Naive thymus-derived CD8-positive, alpha-beta T cell (primary cell): ENCODE results near the gene RGS6. TPM values are rescaled to one million over a fixed set of nuclear protein-coding genes. Genes with fewer than 3 reads are reported as not detected.

ENCODE experiments used
- ATAC-seq, 2 donors: fragments of 150-1000 bp; cut with Tn5 transposase in 1 of 2; sonication (Bioruptor Pico), chemical (Tn5 transposase) in 1 of 2; 1 replicate in 1 of 2; 2 replicates in 1 of 2; pipeline ENCODE4 v1.10.0; 2021; ENCODE audit warnings: mild to moderate bottlenecking in 2 of 2, moderate library complexity in 2 of 2
- POLR2A ChIA-PET: fragments of 350-600 bp; sonication (Branson Sonifier 250); formaldehyde crosslinking; loops from one replicate; lab custom pipeline; 2021; ENCODE audit warnings: antibody characterized with exemption; lab: Charles Lee
- DNase-seq, 10 donors: peaks; one replicate each; pipeline versions ENCODE4 v3.0.0 to v3.0.0-alpha.2; 2020 to 2022
- H3K27ac Mint-ChIP-seq, 10 donors: one replicate each; pipeline ENCODE4 v1.8.0; 2020 to 2022; ENCODE audit warnings: mild to moderate bottlenecking in 10 of 10, mixed read lengths in 10 of 10, moderate library complexity in 4 of 10, inconsistent platforms in 1 of 10
- H3K27me3 Mint-ChIP-seq, 5 donors: one replicate each; pipeline ENCODE4 v1.8.0; 2021 to 2022; ENCODE audit warnings: mixed read lengths in 5 of 5
- H3K36me3 Mint-ChIP-seq, 3 donors: one replicate each; pipeline ENCODE4 v1.8.0; 2020 to 2022; ENCODE audit warnings: mixed read lengths in 3 of 3, mild to moderate bottlenecking in 2 of 3, inconsistent platforms in 1 of 3
- H3K4me1 Mint-ChIP-seq, 4 donors: one replicate each; pipeline ENCODE4 v1.8.0; 2021 to 2022; ENCODE audit warnings: mixed read lengths in 4 of 4
- H3K4me3 Mint-ChIP-seq, 10 donors: one replicate each; pipeline ENCODE4 v1.8.0; 2020 to 2022; ENCODE audit warnings: mild to moderate bottlenecking in 10 of 10, mixed read lengths in 10 of 10, moderate library complexity in 6 of 10, inconsistent platforms in 1 of 10
- H3K9me3 Mint-ChIP-seq, 9 donors: one replicate each; pipeline ENCODE4 v1.8.0; 2020 to 2022; ENCODE audit warnings: mixed read lengths in 9 of 9, mild to moderate bottlenecking in 3 of 9, inconsistent platforms in 1 of 9, moderate library complexity in 1 of 9
- microRNA-seq: library from miRNA; unstranded; fragments of <30 nt; microRNA quantifications from one replicate; pipeline ENCODE4 v1.2.0, GENCODE V29; 2022; ENCODE audit warnings: borderline microRNAs expressed
- polyA plus RNA-seq, 3 donors: library from polyadenylated mRNA; unstranded; fragments of 300-500 nt; fragmentation: Illumina TruSeq; gene quantifications; one replicate each; pipeline ENCODE4 v1.2.3, GENCODE V29; 2021
- total RNA-seq, 8 experiments: library from RNA in 2 of 8; stranded (reverse) in 2 of 8; gene quantifications; one replicate each; pipeline ENCODE4 v1.2.3 and lab custom pipeline; 2021 to 2026

Gene RGS6
- total and polyA plus RNA-seq, 5 experiments from 2014 or later = not detected

DNA sequence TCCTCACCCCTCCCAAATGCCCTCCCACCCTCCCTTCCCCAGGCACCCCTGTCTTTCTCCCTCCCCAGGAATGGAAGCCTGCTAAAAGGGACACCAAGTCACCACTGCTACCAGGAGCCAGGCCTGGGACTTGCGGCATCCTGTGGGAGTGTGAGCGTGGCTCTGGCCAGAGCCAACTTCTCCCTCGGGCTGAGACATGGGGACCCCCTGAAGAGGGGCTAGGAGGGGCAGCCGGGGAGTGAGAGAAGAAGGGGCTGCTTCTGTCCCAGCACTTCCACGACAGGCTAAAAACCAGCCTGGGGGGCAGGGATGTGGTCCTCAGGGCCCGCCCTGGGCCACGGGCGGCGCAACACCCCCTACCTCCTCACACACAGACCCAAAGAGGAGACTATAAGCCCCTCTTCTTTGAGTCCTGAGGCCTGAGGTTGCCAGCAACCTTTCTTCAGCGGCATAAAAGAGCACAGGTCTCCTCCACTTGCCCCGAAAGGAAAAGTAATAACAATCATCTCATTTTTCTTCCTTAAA lies 682.7 kb downstream of the RGS6 start:
- no peak for DNase-seq
- ATAC-seq = no peak
- Mint-ChIP-seq H3K27ac (no peak overlapping the region), H3K36me3 (no peaks in the 10 kb centered on the region), H3K4me3 (no peak overlapping the region), H3K9me3 (no peaks in the 10 kb centered on the region), H3K4me1 (peaks cover 0 to 14% (median 3%) of the 10 kb centered on the region in 4 donors), H3K27me3 (peaks cover 0 to 1% (median 0%) of the 10 kb centered on the region in 5 donors)
- POLR2A ChIA-PET = interaction anchor here (0.8 kb wide), 1 partner anchor 19 kb away, joined by 5 read pairs; no protein-coding TSS in a partner anchor

GRCh38 chr14:72615451-72616121 lies 683.4 kb downstream of the RGS6 start:
- H3K4me3 Mint-ChIP-seq = no peak overlapping the region
- ATAC-seq (no peak), DNase-seq (no peak)
- H3K36me3 Mint-ChIP-seq = no peaks in the 10 kb centered on the region
- no peak overlapping the region for H3K27ac Mint-ChIP-seq
- POLR2A ChIA-PET = no interaction called here
- peaks cover 0 to 14% (median 3%) of the 10 kb centered on the region in 4 donors for H3K4me1 Mint-ChIP-seq
- H3K9me3 Mint-ChIP-seq = no peaks in the 10 kb centered on the region
- H3K27me3 Mint-ChIP-seq = peaks cover 0 to 1% (median 0%) of the 10 kb centered on the region in 5 donors

Small RNAs within 50 kb of the gene (microRNA-seq; reads per million reads assigned to microRNA genes)
- not detected for gene MIR7843
